ENCODE measurements around the gene RRP9.

- no peak for TF ChIP-seq CTCF (IDR thresholded peaks at IDR 0.05)
- no peak for TF ChIP-seq POLR2A (IDR thresholded peaks at IDR 0.05)
- TF ChIP-seq EP300 (IDR thresholded peaks at IDR 0.05), result no peak
Observed at GRCh38 chr3:51894939-51895338, 46.8 kb downstream of the RRP9 start.
